T-helper 2 cell treated with Interferon-gamma antibody and Interleukin-4, amounts not matched to agents 5 μg/mL and 100 μg/mL, for 36 hours (primary cell): ENCODE results near the gene COMMD2.
A peak's percentile ranks its signal among the peaks of the same experiment; 100 is the strongest.

Experiments
- DNase-seq: peaks from one replicate; pipeline ENCODE4 v3.0.0; 2021; ENCODE audit warnings: low spot score
- H3K27ac Mint-ChIP-seq: one replicate; pipeline ENCODE4 v1.8.0; 2021; ENCODE audit warnings: mild to moderate bottlenecking, mixed read lengths
- H3K27me3 Mint-ChIP-seq: one replicate; pipeline ENCODE4 v1.8.0; 2021; ENCODE audit warnings: low read depth, mixed read lengths
- H3K36me3 Mint-ChIP-seq: one replicate; pipeline ENCODE4 v1.8.0; 2021; ENCODE audit warnings: low read depth, mixed read lengths
- H3K4me1 Mint-ChIP-seq: one replicate; pipeline ENCODE4 v1.8.0; 2021; ENCODE audit warnings: low read depth, mixed read lengths
- H3K4me3 Mint-ChIP-seq: one replicate; pipeline ENCODE4 v1.8.0; 2022; ENCODE audit warnings: mild to moderate bottlenecking, moderate library complexity, mixed read lengths
- H3K9me3 Mint-ChIP-seq: one replicate; pipeline ENCODE4 v1.8.0; 2021; ENCODE audit warnings: mixed read lengths

Gene COMMD2

DNA sequence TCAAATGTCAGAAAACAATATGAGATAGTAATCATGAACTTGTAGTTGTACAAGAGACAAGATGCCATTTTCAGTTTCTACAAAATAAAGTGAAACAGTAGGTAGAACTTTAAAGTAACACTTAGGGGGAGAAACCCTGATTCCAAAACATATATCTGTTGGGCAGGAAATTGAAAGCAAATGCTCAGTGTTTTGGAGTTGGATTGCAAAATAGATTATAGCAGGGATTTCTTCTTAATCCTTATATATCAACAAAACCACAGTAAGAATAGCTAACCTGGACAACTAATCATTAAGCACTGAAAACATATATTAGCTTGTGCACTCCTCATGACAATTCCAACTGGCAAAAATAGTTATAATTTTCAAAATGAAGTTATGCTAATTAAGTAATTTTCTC is 46.9 kb downstream of the COMMD2 start:
- Mint-ChIP-seq H3K36me3 (peaks cover 2% of the 10 kb centered on the region), H3K27ac (no peak overlapping the region), H3K4me3 (no peak overlapping the region), H3K27me3 (no peaks in the 10 kb centered on the region), H3K9me3 (no peaks in the 10 kb centered on the region), H3K4me1 (peaks cover 24% of the 10 kb centered on the region)
- no peak for DNase-seq

GRCh38 chr3:149703466-149703865 is 48.8 kb downstream of the COMMD2 start:
- Mint-ChIP-seq H3K27me3 (no peaks in the 10 kb centered on the region), H3K9me3 (peaks cover 13% of the 10 kb centered on the region), H3K27ac (no peak overlapping the region), H3K4me3 (no peak overlapping the region), H3K4me1 (peaks cover 24% of the 10 kb centered on the region), H3K36me3 (peaks cover 4% of the 10 kb centered on the region)
- DNase-seq, result no peak

DNA sequence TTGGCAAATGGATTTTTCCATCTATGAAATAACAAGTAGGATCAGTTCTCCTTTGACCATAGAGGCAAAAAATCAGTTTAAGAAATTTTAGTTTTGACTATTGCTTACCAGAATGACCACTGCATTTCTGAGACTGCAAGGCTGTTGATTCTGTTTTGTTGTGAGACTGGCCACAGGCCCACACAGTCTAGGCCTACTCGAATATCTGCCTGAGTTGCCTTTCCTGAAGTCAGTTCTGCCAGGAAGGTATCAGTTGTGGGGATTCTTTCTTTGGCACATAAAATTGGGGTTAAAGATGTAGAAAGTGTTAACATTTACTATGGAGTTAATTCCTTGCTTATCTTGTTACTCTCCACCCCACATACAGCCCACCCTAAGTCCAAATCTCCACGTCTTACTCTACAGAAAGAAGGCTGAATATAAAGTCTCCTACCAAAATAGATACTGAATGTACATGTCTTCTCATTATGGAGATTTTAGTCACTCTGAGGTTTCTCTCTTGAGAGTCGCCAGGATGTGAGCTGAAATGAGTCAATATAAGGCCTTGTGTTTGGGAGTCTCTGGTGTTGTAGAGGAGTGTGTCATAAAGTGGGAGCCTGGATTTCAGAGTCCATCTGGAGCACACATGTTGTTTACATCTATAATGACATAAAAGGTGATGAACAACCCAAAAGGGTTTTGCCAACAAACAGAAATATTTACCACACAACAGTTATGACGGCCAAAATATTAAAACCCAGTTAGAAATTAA is 49.4 kb downstream of the COMMD2 start:
- Mint-ChIP-seq H3K27me3 (no peaks in the 10 kb centered on the region), H3K9me3 (peaks cover 19% of the 10 kb centered on the region), H3K27ac (peak overlapping the region; percentile 10), H3K4me3 (no peak overlapping the region), H3K4me1 (peaks cover 24% of the 10 kb centered on the region), H3K36me3 (peaks cover 4% of the 10 kb centered on the region)
- DNase-seq, result peak; percentile 26

- H3K9me3 Mint-ChIP-seq, result peaks cover 25% of the 10 kb centered on the region
- peak overlapping the region; percentile 91 for H3K27ac Mint-ChIP-seq
- peaks cover 24% of the 10 kb centered on the region for H3K4me1 Mint-ChIP-seq
- DNase-seq, result peak; percentile 27
- H3K4me3 Mint-ChIP-seq, result peak overlapping the region; percentile 78
- H3K36me3 Mint-ChIP-seq, result peaks cover 6% of the 10 kb centered on the region
- H3K27me3 Mint-ChIP-seq, result no peaks in the 10 kb centered on the region
These were observed 50.3 kb downstream of the COMMD2 start for GRCh38 chr3:149701977-149702350.

GRCh38 chr3:149701206-149701976 is 50.9 kb downstream of the COMMD2 start:
- peak; percentile 33 for DNase-seq
- Mint-ChIP-seq H3K9me3 (peaks cover 25% of the 10 kb centered on the region), H3K27me3 (no peaks in the 10 kb centered on the region), H3K27ac (peak overlapping the region; percentile 91), H3K4me3 (peak overlapping the region; percentile 78), H3K4me1 (peaks cover 24% of the 10 kb centered on the region), H3K36me3 (peaks cover 6% of the 10 kb centered on the region)
